H1 (cell line): ENCODE measurements around the gene CACNA1E. TPM values are rescaled to one million over a fixed set of nuclear protein-coding genes. Genes with fewer than 3 reads are reported as not detected.

Source experiments
- NRF1 ChIP-seq: IDR thresholded peaks from 2 replicates; pipeline ENCODE4 v1.6.1; 2011; ENCODE audit warnings: mild to moderate bottlenecking, low read depth, low read length, improper control_type of control experiment
- polyA plus RNA-seq, 7 experiments: library from polyadenylated mRNA; depleted of rRNA in 3 of 7; stranded (reverse) in 5 of 7; unstranded in 2 of 7; fragments of >200 nt in 5 of 7; fragments of 200-250 nt in 2 of 7; gene quantifications; 1 replicate in 5 of 7; 2 replicates in 1 of 7; 4 replicates in 1 of 7; pipeline versions ENCODE4 v1.2.1 to v1.2.3, GENCODE V29; 2011 to 2013; ENCODE audit warnings: missing spikeins in 2 of 7, mixed read lengths in 2 of 7
- total RNA-seq: library from RNA; stranded (reverse); fragmentation: NEBNext Ultra II Directional; extraction: Animal tissue kit (Norgen Biotek cat#: 25700); gene quantifications from 2 replicates; pipeline ENCODE4 v1.2.1, GENCODE V29; 2021
- TF ChIP-seq, protein P1 (sequence below): fragments of 300-600 bp; sonication (generic); IDR thresholded peaks from 2 replicates; pipeline ENCODE4 v1.7.1; 2012; ENCODE audit warnings: low read length, moderate library complexity, mild to moderate bottlenecking, inconsistent platforms; ENCODE audit not compliant: insufficient replicate concordance

The CACNA1E gene
- total and polyA plus RNA-seq, 2 of the 8 experiments (the other 6 are each of a cell fraction or from before 2014, with no cell fraction given): 0.98 to 1.3 TPM

- TF ChIP-seq, protein P1, sequence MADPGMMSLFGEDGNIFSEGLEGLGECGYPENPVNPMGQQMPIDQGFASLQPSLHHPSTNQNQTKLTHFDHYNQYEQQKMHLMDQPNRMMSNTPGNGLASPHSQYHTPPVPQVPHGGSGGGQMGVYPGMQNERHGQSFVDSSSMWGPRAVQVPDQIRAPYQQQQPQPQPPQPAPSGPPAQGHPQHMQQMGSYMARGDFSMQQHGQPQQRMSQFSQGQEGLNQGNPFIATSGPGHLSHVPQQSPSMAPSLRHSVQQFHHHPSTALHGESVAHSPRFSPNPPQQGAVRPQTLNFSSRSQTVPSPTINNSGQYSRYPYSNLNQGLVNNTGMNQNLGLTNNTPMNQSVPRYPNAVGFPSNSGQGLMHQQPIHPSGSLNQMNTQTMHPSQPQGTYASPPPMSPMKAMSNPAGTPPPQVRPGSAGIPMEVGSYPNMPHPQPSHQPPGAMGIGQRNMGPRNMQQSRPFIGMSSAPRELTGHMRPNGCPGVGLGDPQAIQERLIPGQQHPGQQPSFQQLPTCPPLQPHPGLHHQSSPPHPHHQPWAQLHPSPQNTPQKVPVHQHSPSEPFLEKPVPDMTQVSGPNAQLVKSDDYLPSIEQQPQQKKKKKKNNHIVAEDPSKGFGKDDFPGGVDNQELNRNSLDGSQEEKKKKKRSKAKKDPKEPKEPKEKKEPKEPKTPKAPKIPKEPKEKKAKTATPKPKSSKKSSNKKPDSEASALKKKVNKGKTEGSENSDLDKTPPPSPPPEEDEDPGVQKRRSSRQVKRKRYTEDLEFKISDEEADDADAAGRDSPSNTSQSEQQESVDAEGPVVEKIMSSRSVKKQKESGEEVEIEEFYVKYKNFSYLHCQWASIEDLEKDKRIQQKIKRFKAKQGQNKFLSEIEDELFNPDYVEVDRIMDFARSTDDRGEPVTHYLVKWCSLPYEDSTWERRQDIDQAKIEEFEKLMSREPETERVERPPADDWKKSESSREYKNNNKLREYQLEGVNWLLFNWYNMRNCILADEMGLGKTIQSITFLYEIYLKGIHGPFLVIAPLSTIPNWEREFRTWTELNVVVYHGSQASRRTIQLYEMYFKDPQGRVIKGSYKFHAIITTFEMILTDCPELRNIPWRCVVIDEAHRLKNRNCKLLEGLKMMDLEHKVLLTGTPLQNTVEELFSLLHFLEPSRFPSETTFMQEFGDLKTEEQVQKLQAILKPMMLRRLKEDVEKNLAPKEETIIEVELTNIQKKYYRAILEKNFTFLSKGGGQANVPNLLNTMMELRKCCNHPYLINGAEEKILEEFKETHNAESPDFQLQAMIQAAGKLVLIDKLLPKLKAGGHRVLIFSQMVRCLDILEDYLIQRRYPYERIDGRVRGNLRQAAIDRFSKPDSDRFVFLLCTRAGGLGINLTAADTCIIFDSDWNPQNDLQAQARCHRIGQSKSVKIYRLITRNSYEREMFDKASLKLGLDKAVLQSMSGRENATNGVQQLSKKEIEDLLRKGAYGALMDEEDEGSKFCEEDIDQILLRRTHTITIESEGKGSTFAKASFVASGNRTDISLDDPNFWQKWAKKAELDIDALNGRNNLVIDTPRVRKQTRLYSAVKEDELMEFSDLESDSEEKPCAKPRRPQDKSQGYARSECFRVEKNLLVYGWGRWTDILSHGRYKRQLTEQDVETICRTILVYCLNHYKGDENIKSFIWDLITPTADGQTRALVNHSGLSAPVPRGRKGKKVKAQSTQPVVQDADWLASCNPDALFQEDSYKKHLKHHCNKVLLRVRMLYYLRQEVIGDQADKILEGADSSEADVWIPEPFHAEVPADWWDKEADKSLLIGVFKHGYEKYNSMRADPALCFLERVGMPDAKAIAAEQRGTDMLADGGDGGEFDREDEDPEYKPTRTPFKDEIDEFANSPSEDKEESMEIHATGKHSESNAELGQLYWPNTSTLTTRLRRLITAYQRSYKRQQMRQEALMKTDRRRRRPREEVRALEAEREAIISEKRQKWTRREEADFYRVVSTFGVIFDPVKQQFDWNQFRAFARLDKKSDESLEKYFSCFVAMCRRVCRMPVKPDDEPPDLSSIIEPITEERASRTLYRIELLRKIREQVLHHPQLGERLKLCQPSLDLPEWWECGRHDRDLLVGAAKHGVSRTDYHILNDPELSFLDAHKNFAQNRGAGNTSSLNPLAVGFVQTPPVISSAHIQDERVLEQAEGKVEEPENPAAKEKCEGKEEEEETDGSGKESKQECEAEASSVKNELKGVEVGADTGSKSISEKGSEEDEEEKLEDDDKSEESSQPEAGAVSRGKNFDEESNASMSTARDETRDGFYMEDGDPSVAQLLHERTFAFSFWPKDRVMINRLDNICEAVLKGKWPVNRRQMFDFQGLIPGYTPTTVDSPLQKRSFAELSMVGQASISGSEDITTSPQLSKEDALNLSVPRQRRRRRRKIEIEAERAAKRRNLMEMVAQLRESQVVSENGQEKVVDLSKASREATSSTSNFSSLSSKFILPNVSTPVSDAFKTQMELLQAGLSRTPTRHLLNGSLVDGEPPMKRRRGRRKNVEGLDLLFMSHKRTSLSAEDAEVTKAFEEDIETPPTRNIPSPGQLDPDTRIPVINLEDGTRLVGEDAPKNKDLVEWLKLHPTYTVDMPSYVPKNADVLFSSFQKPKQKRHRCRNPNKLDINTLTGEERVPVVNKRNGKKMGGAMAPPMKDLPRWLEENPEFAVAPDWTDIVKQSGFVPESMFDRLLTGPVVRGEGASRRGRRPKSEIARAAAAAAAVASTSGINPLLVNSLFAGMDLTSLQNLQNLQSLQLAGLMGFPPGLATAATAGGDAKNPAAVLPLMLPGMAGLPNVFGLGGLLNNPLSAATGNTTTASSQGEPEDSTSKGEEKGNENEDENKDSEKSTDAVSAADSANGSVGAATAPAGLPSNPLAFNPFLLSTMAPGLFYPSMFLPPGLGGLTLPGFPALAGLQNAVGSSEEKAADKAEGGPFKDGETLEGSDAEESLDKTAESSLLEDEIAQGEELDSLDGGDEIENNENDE: no peak
- no peak for TF ChIP-seq NRF1
Measured at GRCh38 chr1:181493166-181493565, 9.8 kb downstream of the CACNA1E start (continued).
